Small intestine (tissue), 4 donors: Measurements from ENCODE around the gene SHD. TPM values are rescaled to one million over a fixed set of nuclear protein-coding genes. Genes with fewer than 3 reads are reported as not detected.

ENCODE experiments used
- polyA plus RNA-seq, 4 donors: library from polyadenylated mRNA; stranded (reverse) in 3 of 4; unstranded in 1 of 4; fragments of 200-250 nt in 3 of 4; fragments of 120-200 nt in 1 of 4; gene quantifications; one replicate each; pipeline versions ENCODE4 v1.2.1 to v1.2.3, GENCODE V29; 2013
- donor health status: healthy with polysubstance abuse.
- donor health status: Bipolar disorder and iron deficiency.
- donor health status: healthy.

SHD gene
- polyA plus RNA-seq, 4 donors: 4.7 to 25.7 (median 10.6) TPM

Other genes with a start within 250 kb of the SHD start
- 10 to 100 TPM; 14.3 to 35.6 (median 21.9) TPM for gene ZBTB7A, start 212.4 kb upstream of the SHD start, polyA plus RNA-seq
- gene MAP2K2, start 155.1 kb upstream of the SHD start, polyA plus RNA-seq: 100 to 1,000 TPM; 157 to 522 (median 388) TPM
- gene CREB3L3, start 125.6 kb upstream of the SHD start, polyA plus RNA-seq: 100 to 1,000 TPM in 3 of 4 donors, 10 to 100 TPM in 1; 77.2 to 658 (median 308) TPM
- 10 to 100 TPM; 24.1 to 48.1 (median 42.9) TPM for gene SIRT6, start 96.7 kb upstream of the SHD start, polyA plus RNA-seq
- 1 to 10 TPM; 1.6 to 3.1 (median 2.3) TPM for gene ANKRD24, start 96.6 kb upstream of the SHD start, polyA plus RNA-seq
- 1 to 10 TPM in 3 of 4 donors, under 1 TPM in 1; 0.89 to 6.2 (median 4.9) TPM for gene EBI3, start 49.7 kb upstream of the SHD start, polyA plus RNA-seq
- 10 to 100 TPM; 22.8 to 31.0 (median 29.0) TPM for gene YJU2, start 32.2 kb upstream of the SHD start, polyA plus RNA-seq
- gene TMIGD2, start 23.1 kb downstream of the SHD start, polyA plus RNA-seq: 1 to 10 TPM; 1.2 to 6.2 (median 3.2) TPM
- gene FSD1, start 25.3 kb downstream of the SHD start, polyA plus RNA-seq: 1 to 10 TPM; 1.3 to 3.2 (median 2.0) TPM
- 100 to 1,000 TPM in 2 of 4 donors, 10 to 100 TPM in 2; 75.5 to 261 (median 140) TPM for gene STAP2, start 59.6 kb downstream of the SHD start, polyA plus RNA-seq
- 10 to 100 TPM; 20.9 to 45.1 (median 35.4) TPM for gene MPND, start 64.3 kb downstream of the SHD start, polyA plus RNA-seq
- 100 to 1,000 TPM in 3 of 4 donors, 10 to 100 TPM in 1; 64.9 to 132 (median 104) TPM for gene SH3GL1, start 121.3 kb downstream of the SHD start, polyA plus RNA-seq
- 10 to 100 TPM in 2 of 4 donors, 1 to 10 TPM in 2; 4.0 to 13.5 (median 9.4) TPM for gene CHAF1A, start 123.4 kb downstream of the SHD start, polyA plus RNA-seq
- 100 to 1,000 TPM in 3 of 4 donors, 10 to 100 TPM in 1; 82.7 to 194 (median 133) TPM for gene UBXN6, start 178.5 kb downstream of the SHD start, polyA plus RNA-seq
- 10 to 100 TPM; 18.4 to 40.2 (median 28.5) TPM for gene HDGFL2, start 193.0 kb downstream of the SHD start, polyA plus RNA-seq
- gene PLIN4, start 239.2 kb downstream of the SHD start, polyA plus RNA-seq: 10 to 100 TPM in 1 of 4 donors, 1 to 10 TPM in 1, under 1 TPM in 2; 0.50 to 16.9 (median 1.1) TPM